ENCODE measurements around the gene CD6. TPM values are rescaled to one million over a fixed set of nuclear protein-coding genes. Genes with fewer than 3 reads are reported as not detected.

Gene CD6
- total and polyA plus RNA-seq, 2 of the 8 experiments (the other 6 are each of a cell fraction or from before 2014, with no cell fraction given) = 0.03 TPM; not detected in 1

GRCh38 chr11:60992842-60993409, 21.4 kb downstream of the CD6 start:
- no peak overlapping the region for H3K27ac ChIP-seq (ENCODE audit: low read depth, low read length)
- H4K5ac ChIP-seq (ENCODE audit: insufficient read length, low read depth, low read length) = no peak overlapping the region
- ChIA-PET CTCF (ENCODE audit: partially characterized antibody) (interaction anchor here (0.9 to 2.3 kb wide), 4 partner anchors 16 to 261 kb away, joined by 3 to 6 read pairs (median 4); no protein-coding TSS in a partner anchor), POLR2A (ENCODE audit: partially characterized antibody) (no interaction called here)
- TF ChIP-seq JUN (IDR thresholded peaks at IDR 0.05; ENCODE audit: low read depth, low read length) (no peak), NRF1 (IDR thresholded peaks at IDR 0.05; ENCODE audit: low read depth, low read length) (no peak), YY1 (IDR thresholded peaks at IDR 0.05; ENCODE audit: low read depth, low read length) (no peak), BRCA1 (IDR thresholded peaks at IDR 0.05; ENCODE audit: low read depth, low read length) (no peak), TAF1 (IDR thresholded peaks at IDR 0.05; ENCODE audit: low read depth, low read length) (no peak), POLR2A (IDR thresholded peaks at IDR 0.05; ENCODE audit: control extremely low read depth in 1 of 2, low read depth in 2 of 2, low read length in 2 of 2) (no peak)
- no peaks in the 10 kb centered on the region for H3K79me2 ChIP-seq (ENCODE audit: control insufficient read depth in 1 of 2, insufficient read depth in 2 of 2, low read length in 2 of 2)
- FAIRE-seq = no peak
- no peak overlapping the region for H2BK15ac ChIP-seq (ENCODE audit: low read length)
- no peak overlapping the region for H4K8ac ChIP-seq (ENCODE audit: extremely low read depth, insufficient read depth, low read length)
- no peak for DNase-seq (ENCODE audit: low read depth in 1 of 2, low spot score in 2 of 2)
- no peaks in the 10 kb centered on the region for H3K36me3 ChIP-seq (ENCODE audit: control insufficient read depth in 2 of 4, insufficient read depth in 4 of 4, low read length in 3 of 4)
- H2BK5ac ChIP-seq (ENCODE audit: low read depth, low read length) = no peak overlapping the region
- no peak overlapping the region for H3K14ac ChIP-seq (ENCODE audit: insufficient read length)
- 88% methylated on average over 5 of the region's 5 CpGs; no CpG with 5 or more reads in 1 of the 2 experiments for WGBS, 2 experiments (ENCODE audit: extremely low coverage in 1 of 2, insufficient coverage in 1 of 2, insufficient read length in 1 of 2, insufficient replicate concordance in 2 of 2, low coverage in 1 of 2, low lambda C conversion rate in 2 of 2, missing lambda C conversion rate in 1 of 2)
- no peak overlapping the region for H4K91ac ChIP-seq (replicated peaks; ENCODE audit: insufficient read length, low read length)
- H3K9ac ChIP-seq (replicated peaks in 1 of 4; ENCODE audit: extremely low read depth in 1 of 4, low read depth in 3 of 4, low read length in 3 of 4) = no peak overlapping the region
- H3K23ac ChIP-seq (ENCODE audit: insufficient read length) = no peak overlapping the region
- H3K27me3 ChIP-seq (replicated peaks in 1 of 4; ENCODE audit: control insufficient read depth in 3 of 4, extremely low read depth in 1 of 4, insufficient read depth in 3 of 4, low read length in 3 of 4) = peaks cover 0 to 3% (median 0%) of the 10 kb centered on the region in 4 experiments; a peak in 2 of 7 replicates
- H2BK120ac ChIP-seq (replicated peaks; ENCODE audit: low read depth, low read length) = no peak overlapping the region
- H3K9me3 ChIP-seq (ENCODE audit: insufficient read depth in 2 of 2, low read depth in 1 of 2, low read length in 1 of 2) = no peaks in the 10 kb centered on the region
- H3K18ac ChIP-seq (ENCODE audit: extremely low read depth, low read length) = no peak overlapping the region
- H3K4me2 ChIP-seq (ENCODE audit: insufficient read depth in 1 of 2, low read depth in 2 of 2, low read length in 2 of 2) = no peak overlapping the region
- H2AK5ac ChIP-seq (ENCODE audit: low read depth, low read length) = no peak overlapping the region
- no peaks in the 10 kb centered on the region for H3K79me1 ChIP-seq (ENCODE audit: low read depth, low read length)
- peaks cover 0 to 3% of the 10 kb centered on the region in 2 experiments for H4K20me1 ChIP-seq (replicated peaks in 1 of 2; ENCODE audit: control insufficient read depth in 1 of 2, insufficient read depth in 2 of 2, low read length in 2 of 2)
- H3K56ac ChIP-seq (replicated peaks; ENCODE audit: insufficient read length, low read depth, low read length) = no peak overlapping the region
- no peaks in the 10 kb centered on the region for H3K4me1 ChIP-seq (replicated peaks in 1 of 4; ENCODE audit: control insufficient read depth in 3 of 4, insufficient read depth in 4 of 4, low read length in 3 of 4)
- H3K23me2 ChIP-seq (ENCODE audit: low read depth, low read length) = no peaks in the 10 kb centered on the region
- H2BK12ac ChIP-seq (ENCODE audit: low read depth, low read length) = no peak overlapping the region
- H2AFZ ChIP-seq (ENCODE audit: low read length) = peak overlapping the region; percentile 58; the same call in 1 of the 2 replicates
- no peak overlapping the region for H2BK20ac ChIP-seq (ENCODE audit: low read length)
- no peak overlapping the region for H3K4me3 ChIP-seq (ENCODE audit: extremely low read depth in 1 of 4, insufficient read depth in 2 of 4, low read depth in 3 of 4, low read length in 4 of 4)
- no peak overlapping the region for H3K4ac ChIP-seq (replicated peaks; ENCODE audit: insufficient read length, low read depth, low read length)

Data from H1 (cell line).